ENCODE measurements around the gene CRABP1.

DNA sequence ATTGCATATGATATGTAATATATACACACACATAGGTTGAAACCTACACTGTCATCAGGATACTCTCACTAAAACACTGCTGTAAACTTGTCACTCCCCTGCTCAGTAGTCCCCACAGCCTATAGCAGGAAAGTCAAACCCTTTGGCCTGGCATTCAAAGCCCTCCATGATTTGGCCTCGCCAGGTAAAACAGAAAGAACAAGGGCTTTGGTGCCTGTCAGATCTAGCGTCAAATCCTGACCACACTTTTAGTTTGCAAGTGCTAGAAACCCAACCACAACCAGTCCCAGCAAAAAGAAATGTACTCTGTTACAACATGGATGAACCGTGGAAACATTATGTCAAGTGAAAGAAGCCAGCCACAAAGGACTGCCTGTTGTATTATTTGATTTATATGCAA, 11.4 kb downstream of the CRABP1 start:
- TF ChIP-seq, protein P1, sequence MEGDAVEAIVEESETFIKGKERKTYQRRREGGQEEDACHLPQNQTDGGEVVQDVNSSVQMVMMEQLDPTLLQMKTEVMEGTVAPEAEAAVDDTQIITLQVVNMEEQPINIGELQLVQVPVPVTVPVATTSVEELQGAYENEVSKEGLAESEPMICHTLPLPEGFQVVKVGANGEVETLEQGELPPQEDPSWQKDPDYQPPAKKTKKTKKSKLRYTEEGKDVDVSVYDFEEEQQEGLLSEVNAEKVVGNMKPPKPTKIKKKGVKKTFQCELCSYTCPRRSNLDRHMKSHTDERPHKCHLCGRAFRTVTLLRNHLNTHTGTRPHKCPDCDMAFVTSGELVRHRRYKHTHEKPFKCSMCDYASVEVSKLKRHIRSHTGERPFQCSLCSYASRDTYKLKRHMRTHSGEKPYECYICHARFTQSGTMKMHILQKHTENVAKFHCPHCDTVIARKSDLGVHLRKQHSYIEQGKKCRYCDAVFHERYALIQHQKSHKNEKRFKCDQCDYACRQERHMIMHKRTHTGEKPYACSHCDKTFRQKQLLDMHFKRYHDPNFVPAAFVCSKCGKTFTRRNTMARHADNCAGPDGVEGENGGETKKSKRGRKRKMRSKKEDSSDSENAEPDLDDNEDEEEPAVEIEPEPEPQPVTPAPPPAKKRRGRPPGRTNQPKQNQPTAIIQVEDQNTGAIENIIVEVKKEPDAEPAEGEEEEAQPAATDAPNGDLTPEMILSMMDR (IDR thresholded peaks at IDR 0.05) = no peak
- TF ChIP-seq POLR2A (IDR thresholded peaks at IDR 0.05) = no peak

All from Peyer's patch (tissue), 4 donors.